Suppressor macrophage treated with lipopolysaccharide for 4 hours (primary cell): ENCODE measurements around the gene HOXA11.
A peak's percentile ranks its signal among the peaks of the same experiment; 100 is the strongest.

Source experiments
- DNase-seq: peaks from one replicate; pipeline ENCODE4 v3.0.0-alpha.2; 2020

HOXA11 gene

GRCh38 chr7:27185013-27185853 lies at the start of gene HOXA11:
Gene HOXA11, minus strand, starts transcription at chr7:27185232. Its CDS starts 88 bp downstream, at chr7:27185144.
- no peak for DNase-seq

DNA sequence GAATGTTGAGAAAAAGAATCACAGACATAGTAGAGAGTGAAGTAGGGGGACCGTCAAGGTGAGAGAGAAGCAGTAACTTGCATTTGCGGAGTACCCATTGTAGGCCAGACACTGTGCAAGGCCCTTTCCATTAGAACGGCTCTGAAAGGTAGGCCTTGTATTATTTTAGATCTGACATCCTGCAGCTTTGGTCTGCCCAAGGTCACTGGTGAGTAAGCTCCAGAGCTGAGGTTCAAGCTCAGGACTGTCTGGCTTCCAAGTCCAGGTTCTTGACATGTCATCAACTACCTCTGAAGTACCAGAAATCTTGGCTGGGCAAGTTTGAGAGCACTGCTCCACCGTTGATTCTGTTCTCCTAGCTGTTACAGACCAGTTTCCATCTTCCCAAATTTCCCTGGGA lies 44.4 kb upstream of the HOXA11 start:
- no peak for DNase-seq

DNA sequence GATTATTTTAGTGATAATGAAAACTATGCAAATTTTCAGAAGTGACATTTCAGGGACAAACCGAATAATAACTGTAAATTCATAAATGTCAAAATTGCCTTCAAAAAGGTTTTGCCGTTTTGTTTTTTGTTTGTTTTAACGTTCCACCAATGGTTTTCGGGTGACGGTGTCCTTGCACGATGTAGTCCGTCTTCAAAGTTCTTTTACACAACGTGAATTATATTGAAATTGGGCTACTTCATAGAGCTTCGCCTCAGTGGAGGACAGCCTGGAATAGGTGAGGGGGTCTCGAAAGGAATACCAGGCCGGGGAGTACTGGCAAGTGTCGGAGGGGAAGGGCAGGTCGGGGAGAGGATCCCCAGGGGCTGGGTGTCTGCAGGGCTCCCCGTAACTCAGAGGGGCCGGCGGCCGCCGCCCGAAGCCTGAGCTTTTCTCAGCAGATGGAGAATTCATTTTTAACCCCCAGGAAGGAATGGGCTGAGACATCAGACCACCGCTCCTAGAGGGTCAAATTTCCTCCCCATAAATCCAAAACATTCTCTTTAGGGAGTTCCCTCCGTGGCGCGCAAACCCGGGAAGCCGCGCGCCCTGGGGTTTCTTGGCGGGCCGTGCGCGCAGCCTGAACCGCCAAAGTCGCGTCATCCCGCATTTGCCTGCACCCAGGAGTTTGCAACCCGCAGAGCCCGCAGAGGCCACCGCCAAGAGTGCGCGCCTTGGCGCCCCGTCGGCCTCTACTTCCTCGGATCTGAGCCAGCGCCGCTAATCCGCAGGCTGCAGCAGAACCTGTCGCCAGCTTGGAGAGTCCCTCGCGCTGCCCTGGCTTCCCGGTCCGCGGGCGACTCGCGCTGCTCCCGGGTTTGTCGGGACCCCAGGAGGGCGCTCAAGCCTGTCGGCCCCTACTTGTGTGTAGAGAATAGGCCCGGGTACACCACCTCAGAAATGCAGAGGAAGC lies 40.2 kb upstream of the HOXA11 start:
- no peak for DNase-seq

GRCh38 chr7:27223941-27224575 lies 39.0 kb upstream of the HOXA11 start:
- no peak for DNase-seq

- no peak for DNase-seq
Measured at GRCh38 chr7:27221201-27221797, 36.3 kb upstream of the HOXA11 start.

DNA sequence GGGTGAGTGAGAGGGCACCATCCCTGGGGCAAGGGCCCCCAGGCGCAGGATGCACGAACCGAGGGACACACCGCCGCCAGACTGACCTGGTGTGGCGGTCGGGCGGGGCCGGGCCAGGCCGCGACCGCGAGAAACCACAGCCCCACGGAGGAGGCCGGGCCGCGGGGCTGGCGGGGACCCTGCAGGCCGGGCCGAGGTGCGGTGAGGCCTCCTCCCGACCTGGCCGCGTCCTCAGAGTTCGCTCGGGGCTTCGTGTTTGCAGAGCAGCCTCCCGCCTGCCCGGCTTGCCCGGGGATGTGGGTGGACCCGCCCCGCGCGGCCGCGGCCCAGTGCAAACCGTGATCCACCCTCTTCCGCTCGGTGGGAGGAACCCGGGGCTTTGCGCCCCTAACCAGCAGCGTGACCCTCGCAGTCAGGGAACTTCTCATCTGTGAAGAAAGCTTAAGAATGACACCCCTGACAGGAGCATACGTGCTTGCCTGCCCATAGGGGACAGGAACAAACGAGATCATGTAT lies 35.5 kb upstream of the HOXA11 start:
- no peak for DNase-seq

DNA sequence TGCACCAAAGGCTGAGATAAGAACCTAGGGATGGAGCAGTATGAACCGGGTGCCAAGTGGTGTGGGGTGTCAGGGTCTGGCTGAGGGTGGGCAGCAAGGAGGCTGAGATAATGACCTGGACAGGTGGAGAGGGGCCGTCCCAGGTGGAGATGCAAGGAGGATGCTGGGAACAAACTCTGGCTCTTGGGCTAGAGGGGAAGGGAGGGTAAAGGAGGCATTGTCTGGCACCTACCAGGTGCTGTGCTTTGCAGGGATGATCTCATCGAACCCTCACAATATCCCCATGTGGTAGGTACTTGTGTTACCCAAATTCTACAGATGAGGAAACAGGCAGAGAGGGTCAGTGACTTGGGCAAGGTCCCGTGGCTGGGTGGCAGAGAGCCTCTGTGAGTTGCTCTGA lies 34.8 kb upstream of the HOXA11 start:
- DNase-seq = no peak

GRCh38 chr7:27217951-27218350 lies 32.9 kb upstream of the HOXA11 start:
- no peak for DNase-seq

GRCh38 chr7:27215356-27215755 lies 30.3 kb upstream of the HOXA11 start:
- DNase-seq = no peak

DNA sequence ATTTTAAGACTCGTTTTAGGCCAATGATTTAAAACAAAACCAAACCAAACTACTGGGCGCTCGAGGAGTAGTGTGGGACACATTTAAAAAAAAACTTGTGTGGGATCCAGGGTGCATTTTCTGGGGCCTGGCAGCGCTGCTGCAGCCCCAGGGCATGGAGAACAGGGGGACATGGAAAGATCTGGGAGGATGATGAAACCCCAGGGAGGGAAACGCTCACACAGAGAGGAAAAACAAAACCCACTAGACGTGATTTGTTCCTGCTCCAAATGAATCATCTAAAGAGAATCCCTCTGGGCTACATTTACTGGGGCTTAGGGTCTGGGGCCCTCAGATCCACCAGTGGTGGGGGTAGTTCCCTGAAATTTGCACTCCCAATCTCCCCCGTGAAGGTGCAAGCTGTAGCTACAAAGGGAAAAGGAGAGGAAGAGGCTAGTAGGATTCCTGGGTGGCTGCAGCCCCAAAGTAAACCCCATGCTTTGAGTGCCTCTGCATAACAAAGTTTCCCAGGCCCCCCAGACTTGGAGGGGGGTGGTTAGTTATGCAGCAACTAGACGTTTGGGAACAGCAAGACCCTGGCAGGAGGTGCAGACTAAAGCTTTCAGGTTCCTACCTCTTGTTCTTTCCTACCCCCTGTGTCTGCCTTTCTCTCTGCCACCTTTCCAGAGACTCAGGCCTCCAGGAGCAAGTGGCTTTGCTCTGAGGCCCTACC lies 29.4 kb upstream of the HOXA11 start:
- no peak for DNase-seq

GRCh38 chr7:27213433-27214238 lies 28.6 kb upstream of the HOXA11 start:
- no peak for DNase-seq

DNA sequence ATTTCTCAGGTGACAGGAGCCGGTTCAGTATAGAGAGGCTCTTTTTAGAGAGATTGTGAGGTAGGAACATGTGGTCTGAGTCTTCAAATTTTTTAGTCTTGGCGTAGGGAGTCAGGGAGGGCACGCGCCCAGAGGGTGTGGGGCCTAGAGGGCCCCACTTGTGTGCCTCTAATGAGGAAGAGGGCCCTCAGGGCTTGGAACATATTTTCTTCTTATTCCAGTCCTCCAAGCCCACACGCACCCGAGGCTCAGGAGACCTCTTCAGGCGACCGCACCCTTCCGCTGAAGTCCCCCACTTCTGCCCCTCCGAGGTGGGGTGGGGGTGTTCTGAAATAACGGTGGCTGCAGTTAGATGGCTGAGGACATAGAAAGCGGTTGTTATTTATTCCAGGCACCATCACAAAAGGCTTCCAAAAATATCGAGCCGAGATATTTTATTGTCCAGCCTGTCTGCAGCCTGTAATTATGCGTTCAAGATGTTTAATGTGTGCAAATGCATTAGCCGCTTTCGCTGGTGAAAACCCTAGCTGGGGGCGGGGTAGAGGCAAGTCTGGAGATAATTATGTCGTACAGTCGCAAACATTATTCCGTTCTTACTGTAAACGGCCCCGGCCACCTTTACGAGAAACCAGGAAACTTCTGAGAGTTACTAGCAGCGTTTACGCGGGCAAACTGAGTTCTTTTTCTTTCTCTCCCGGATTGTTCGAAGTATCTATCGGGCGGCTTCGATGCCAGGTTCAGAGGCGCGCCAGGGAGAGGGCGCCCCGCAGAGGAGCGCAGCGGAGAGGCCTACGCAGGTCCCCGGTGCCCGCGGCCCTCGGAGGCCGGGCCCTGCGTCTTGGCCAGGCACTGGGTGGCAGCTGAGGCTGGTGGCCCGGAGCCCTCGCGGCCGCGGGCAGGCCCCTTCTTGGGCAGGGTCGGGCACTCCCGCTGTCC lies 27.7 kb upstream of the HOXA11 start:
- DNase-seq = no peak

GRCh38 chr7:27211764-27212204 lies 26.8 kb upstream of the HOXA11 start:
- no peak for DNase-seq

GRCh38 chr7:27211084-27211446 lies 26.0 kb upstream of the HOXA11 start:
- DNase-seq = no peak

DNA sequence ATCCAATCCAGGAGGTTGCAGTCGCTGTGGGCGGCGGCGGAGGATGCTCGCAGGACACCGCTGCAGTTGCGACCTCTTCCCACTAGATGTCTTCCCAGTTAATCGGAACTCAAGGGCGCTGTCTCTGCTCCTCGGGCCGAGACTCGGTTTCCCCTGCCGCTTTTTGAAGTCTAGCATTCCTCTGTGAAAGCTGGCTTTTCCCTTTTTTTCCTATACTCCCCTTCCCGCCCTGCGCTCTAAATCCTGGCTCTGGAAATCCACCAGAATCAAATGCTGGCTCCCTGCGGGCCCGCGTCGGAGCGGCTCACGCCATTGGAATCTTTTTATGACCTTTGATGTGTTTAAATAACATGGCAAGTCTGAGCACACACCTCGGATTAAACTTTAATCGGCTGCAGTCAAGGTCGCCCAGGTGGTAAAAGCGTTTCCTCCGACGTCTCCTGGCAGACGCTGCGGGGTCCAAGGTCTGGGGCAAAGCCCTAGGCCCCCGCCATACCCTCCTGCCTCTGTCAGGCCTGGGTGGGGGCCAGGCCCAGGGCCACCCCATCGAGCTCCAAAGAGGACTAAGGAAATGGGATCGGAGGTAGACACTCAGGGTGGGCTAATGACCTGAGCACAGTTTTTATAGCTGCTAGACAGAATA lies 25.5 kb upstream of the HOXA11 start:
- peak; percentile 61 for DNase-seq

DNA sequence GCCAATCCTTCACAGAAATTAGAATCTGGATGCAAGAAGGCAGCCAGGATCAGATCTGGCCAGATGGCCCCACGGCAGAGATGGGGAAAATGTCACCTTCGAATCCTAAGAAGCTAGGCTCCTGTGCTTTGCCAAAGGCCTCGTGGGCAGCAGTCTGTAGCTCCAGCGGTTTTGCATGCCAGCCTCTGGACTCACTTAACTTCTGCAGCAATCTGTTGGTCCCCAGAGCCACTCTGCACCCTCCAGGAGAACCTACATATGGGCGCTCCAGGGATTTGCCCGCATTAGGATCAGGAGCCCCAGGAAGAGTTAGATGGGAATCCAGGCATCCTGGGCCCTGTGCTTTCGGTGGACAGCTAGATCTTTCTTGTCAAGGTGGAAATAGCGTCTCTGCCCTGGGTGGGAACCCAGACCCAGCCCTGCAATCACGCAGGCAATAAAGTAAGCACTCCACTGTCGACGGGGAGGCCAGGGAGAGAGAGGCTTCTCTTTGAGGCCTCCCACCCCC lies 25.0 kb upstream of the HOXA11 start:
- no peak for DNase-seq

- no peak for DNase-seq
Measured at GRCh38 chr7:27208998-27209397, 24.0 kb upstream of the HOXA11 start.

DNA sequence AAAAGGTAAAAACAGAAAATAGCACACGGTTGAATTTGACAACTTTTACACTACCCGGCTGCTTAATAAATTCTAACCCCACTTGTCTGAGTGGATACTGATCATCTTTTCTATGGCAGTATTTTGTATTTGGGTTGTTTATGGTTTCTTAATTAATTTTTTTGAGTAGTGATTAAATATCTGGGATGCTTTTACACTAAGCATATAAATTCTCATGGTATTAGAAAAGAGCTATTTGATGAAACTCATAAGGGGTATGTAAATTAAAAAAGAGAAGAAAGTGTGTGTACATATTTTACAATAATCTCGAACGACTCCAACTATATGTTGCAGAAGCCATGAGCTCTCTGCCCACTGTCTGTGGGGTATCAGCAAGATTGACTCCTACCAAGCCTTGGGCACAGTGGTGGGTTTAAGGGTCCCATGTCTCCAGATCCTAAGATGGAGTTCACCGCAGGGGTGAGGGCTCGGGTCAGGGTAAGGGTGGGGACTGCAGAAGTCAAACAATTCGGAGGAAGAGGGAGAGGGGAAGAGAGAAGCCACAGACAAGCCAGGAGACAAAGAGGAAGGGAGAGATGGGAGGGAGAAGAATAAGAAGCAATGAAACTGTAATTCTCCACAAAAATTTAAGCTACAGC lies 22.4 kb upstream of the HOXA11 start:
- no peak for DNase-seq
